ENCODE measurements around the gene KIF2A.

Gene KIF2A

GRCh38 chr5:62403411-62404250, 97.6 kb downstream of the KIF2A start, which contains the start of gene DIMT1 (continued):
- TF ChIP-seq ZNF660 (tag by site-specific recombination; IDR thresholded peaks at IDR 0.05): 0 out of 2 replicates have a peak, but pooled peaks have one; percentile 39
- TF ChIP-seq KLF10 (tag by site-specific recombination; IDR thresholded peaks at IDR 0.05): no peak; the same call in 1 of the 2 replicates
- no peak for TF ChIP-seq ZNF433 (tag by site-specific recombination; IDR thresholded peaks at IDR 0.05; ENCODE audit: low read depth)
- TF ChIP-seq ZNF19 (tag by site-specific recombination; IDR thresholded peaks at IDR 0.05; ENCODE audit: low read depth): no peak
- TF ChIP-seq GLIS2 (tag by site-specific recombination; IDR thresholded peaks at IDR 0.05): peak; percentile 97
- peak; percentile 43; the same call in 1 of the 2 replicates for TF ChIP-seq ZNF2 (tag by site-specific recombination; IDR thresholded peaks at IDR 0.05)
- TF ChIP-seq ZNF16 (tag by site-specific recombination; IDR thresholded peaks at IDR 0.05; ENCODE audit: low read depth): no peak
- TF ChIP-seq ZNF274 (IDR thresholded peaks at IDR 0.05; ENCODE audit: low read length): no peak
- TF ChIP-seq ZNF274 (tag by site-specific recombination; IDR thresholded peaks at IDR 0.05; ENCODE audit: borderline replicate concordance): no peak
- TF ChIP-seq ZBTB8A (tag by site-specific recombination; IDR thresholded peaks at IDR 0.05): peak; percentile 16; the same call in 1 of the 2 replicates
- peak; percentile 62; the same call in 1 of the 2 replicates for TF ChIP-seq ZEB2 (tag by site-specific recombination; IDR thresholded peaks at IDR 0.05)
- no peak for TF ChIP-seq ZNF37A (tag by site-specific recombination; IDR thresholded peaks at IDR 0.05)
- TF ChIP-seq HIC1 (tag by site-specific recombination; IDR thresholded peaks at IDR 0.05): peak; percentile 50
- TF ChIP-seq ZNF133 (tag by site-specific recombination; IDR thresholded peaks at IDR 0.05): no peak
- peak; percentile 94 for TF ChIP-seq ZFP69B (tag by site-specific recombination; IDR thresholded peaks at IDR 0.05)
- peak; percentile 34; the same call in 1 of the 2 replicates for TF ChIP-seq CTCF (tag by site-specific recombination; IDR thresholded peaks at IDR 0.05)
- peak; percentile 42; the same call in 1 of the 2 replicates for TF ChIP-seq INSM2 (tag by site-specific recombination; IDR thresholded peaks at IDR 0.05)
- no peak; the same call in 1 of the 2 replicates for TF ChIP-seq FEZF1 (tag by site-specific recombination; IDR thresholded peaks at IDR 0.05)
- no peak for TF ChIP-seq SCRT2 (tag by site-specific recombination; IDR thresholded peaks at IDR 0.05)
- TF ChIP-seq ZNF514 (tag by site-specific recombination; IDR thresholded peaks at IDR 0.05): no peak
- TF ChIP-seq ZNF202 (tag by site-specific recombination; IDR thresholded peaks at IDR 0.05; ENCODE audit: borderline replicate concordance): no peak
- no peak for TF ChIP-seq ZNF24 (tag by site-specific recombination; IDR thresholded peaks at IDR 0.05)
- TF ChIP-seq ZNF155 (tag by site-specific recombination; IDR thresholded peaks at IDR 0.05): no peak
- peak; percentile 88 for TF ChIP-seq SP2 (tag by site-specific recombination; IDR thresholded peaks at IDR 0.05)
- no peak for TF ChIP-seq ZNF658 (tag by site-specific recombination; IDR thresholded peaks at IDR 0.05)
- no peak for TF ChIP-seq SALL2 (tag by site-specific recombination; IDR thresholded peaks at IDR 0.05; ENCODE audit: borderline replicate concordance)
- no peak for TF ChIP-seq ZNF510 (tag by site-specific recombination; IDR thresholded peaks at IDR 0.05; ENCODE audit: insufficient replicate concordance)
- TF ChIP-seq GLI4 (tag by site-specific recombination; IDR thresholded peaks at IDR 0.05): no peak
- no peak for TF ChIP-seq ZNF184 (tag by site-specific recombination; IDR thresholded peaks at IDR 0.05)
- TF ChIP-seq SETDB1 (IDR thresholded peaks at IDR 0.05; ENCODE audit: insufficient read length, low read length): no peak
- no peak for TF ChIP-seq ZNF473 (tag by site-specific recombination; IDR thresholded peaks at IDR 0.05)
- TF ChIP-seq ZNF48 (tag by site-specific recombination; IDR thresholded peaks at IDR 0.05): no peak
- TF ChIP-seq KLF16 (tag by site-specific recombination; IDR thresholded peaks at IDR 0.05): peak; percentile 89
- no peak for TF ChIP-seq ZNF354C (tag by site-specific recombination; IDR thresholded peaks at IDR 0.05; ENCODE audit: borderline replicate concordance, low read depth)
- TF ChIP-seq ZNF747 (tag by site-specific recombination; IDR thresholded peaks at IDR 0.05): no peak
- TF ChIP-seq ZNF560 (tag by site-specific recombination; IDR thresholded peaks at IDR 0.05; ENCODE audit: borderline replicate concordance): no peak
- TF ChIP-seq KLF9 (tag by site-specific recombination; IDR thresholded peaks at IDR 0.05; ENCODE audit: low read depth): peak; percentile 94
